ENCODE measurements around the gene HAND2.

Gene HAND2

GRCh38 chr4:173535957-173536356 is 5.9 kb upstream of the HAND2 start:
- DNase-seq = no peak

GRCh38 chr4:173535165-173535902 is 5.3 kb upstream of the HAND2 start:
- no peak for DNase-seq

- no peak for DNase-seq
Measured at GRCh38 chr4:173534434-173534833, 4.4 kb upstream of the HAND2 start.

- no peak for DNase-seq
Measured at GRCh38 chr4:173532725-173533511, 2.9 kb upstream of the HAND2 start.

GRCh38 chr4:173531086-173531965 is 1.3 kb upstream of the HAND2 start:
- DNase-seq = no peak

GRCh38 chr4:173530326-173531085 is 477 bp upstream of the HAND2 start:
- DNase-seq = no peak

- no peak for DNase-seq
Measured at GRCh38 chr4:173528378-173529321, 1.4 kb downstream of the HAND2 start.

GRCh38 chr4:173527103-173527891 is 2.7 kb downstream of the HAND2 start:
- no peak for DNase-seq

- no peak for DNase-seq
Measured at GRCh38 chr4:173526724-173527102, 3.3 kb downstream of the HAND2 start.

GRCh38 chr4:173526027-173526482 is 4.0 kb downstream of the HAND2 start:
- DNase-seq = no peak

GRCh38 chr4:173525118-173526011 is 4.7 kb downstream of the HAND2 start:
- no peak for DNase-seq

- no peak for DNase-seq
Measured at GRCh38 chr4:173524218-173525117, 5.6 kb downstream of the HAND2 start.

- DNase-seq = no peak
Measured at GRCh38 chr4:173522951-173523395, 7.1 kb downstream of the HAND2 start.

GRCh38 chr4:173522160-173522950 is 7.7 kb downstream of the HAND2 start:
- DNase-seq = no peak

GRCh38 chr4:173521467-173522159 is 8.4 kb downstream of the HAND2 start:
- no peak for DNase-seq

- DNase-seq = no peak
Measured at GRCh38 chr4:173520921-173521466, 9.0 kb downstream of the HAND2 start.
